B cell (primary cell): ENCODE results near the gene ATG7.

Experiments
- CTCF ChIP-seq: fragments of 200-600 bp; IDR thresholded peaks from one replicate; pipeline ENCODE4 v1.8.0; 2022; ENCODE audit warnings: antibody characterized with exemption, mild to moderate bottlenecking
- EZH2 ChIP-seq: IDR thresholded peaks from 2 replicates; pipeline ENCODE4 v1.6.1; 2012; ENCODE audit warnings: borderline replicate concordance, low read depth, mild to moderate bottlenecking, moderate library complexity, low read length; ENCODE audit not compliant: insufficient read depth, poor library complexity, severe bottlenecking

GRCh38 chr3:11269007-11269406 is 3.2 kb upstream of the ATG7 start:
- TF ChIP-seq EZH2: no peak
- no peak for TF ChIP-seq CTCF
